Right cardiac atrium (tissue), 5 donors: ENCODE results near the gene RYR1. TPM values are rescaled to one million over a fixed set of nuclear protein-coding genes. Genes with fewer than 3 reads are reported as not detected.
"Not testable (repeated sequence)": the region's sequence is repeated elsewhere in the genome, so short reads cannot be mapped to it uniquely, and the experiment has no call there.

Experiments
- ATAC-seq, 2 donors: fragments of 200-7000 bp; cut with Tn5 transposase; one replicate each; pipeline versions ENCODE4 v1.8.0 to v1.9.1; 2020; ENCODE audit warnings: moderate library complexity in 2 of 2, mild to moderate bottlenecking in 1 of 2
- DNase-seq, 3 donors: peaks; one replicate each; pipeline ENCODE4 v3.0.0-alpha.2; 2020
- H3K27ac ChIP-seq: one replicate; pipeline ENCODE4 v1.5.1; 2013; ENCODE audit warnings: mild to moderate bottlenecking, low read length, control low read depth, moderate library complexity
- H3K27me3 ChIP-seq: one replicate; pipeline ENCODE4 v1.6.1; 2013; ENCODE audit not compliant: control insufficient read depth, insufficient read depth
- H3K4me1 ChIP-seq: one replicate; pipeline ENCODE4 v1.6.1; 2013; ENCODE audit warnings: low read length; ENCODE audit not compliant: control insufficient read depth, insufficient read depth
- H3K4me3 ChIP-seq: one replicate; pipeline ENCODE4 v1.5.1; 2013; ENCODE audit warnings: low read length, control low read depth
- H3K9me3 ChIP-seq: one replicate; pipeline ENCODE4 v1.6.1; 2013; ENCODE audit warnings: low read length; ENCODE audit not compliant: control insufficient read depth
- WGBS: extraction: QIAGEN DNeasy Blood & Tissue Kit; methylation state at CpG from one replicate; pipeline ENCODE4 v1.1.7; 2013; 5-methylcytosine and 5-hydroxymethylcytosine counted together
- intact Hi-C, 4 donors: fragments of 100-400 bp; cut with DNase I; formaldehyde crosslinking; loops; one replicate each; pipeline versions ENCODE4 v1.11.0 to v1.14.0; 2022 to 2023
- polyA plus RNA-seq: library from polyadenylated mRNA; stranded (reverse); fragments of 200-250 nt; gene quantifications from one replicate; pipeline ENCODE4 v1.2.3, GENCODE V29; 2013
- total RNA-seq, 4 donors: library from RNA; stranded (reverse); fragmentation: NEBNext Ultra II Directional; extraction: Animal tissue kit (Norgen Biotek cat#: 25700); gene quantifications; one replicate each; pipeline ENCODE4 v1.2.1, GENCODE V29; 2021
- donor health status: healthy with polysubstance abuse.
- donor health status: DM: no; HTN: yes; CAD: no.
- donor health status: DM: no; HTN: no; CAD: no.
- donor health status: DM: no; HTN: yes; CAD: no; lungs with severe emphysema.
- donor health status: DM: yes; HTN: yes; CAD: no.

RYR1 gene
- total and polyA plus RNA-seq, 5 donors, result 0.80 to 1.6 (median 1.1) TPM

GRCh38 chr19:38571682-38572081, 138.2 kb downstream of the RYR1 start:
- Histone ChIP-seq H3K4me1 (no peaks in the 10 kb centered on the region), H3K27ac (no peak overlapping the region), H3K9me3 (no peaks in the 10 kb centered on the region), H3K27me3 (no peaks in the 10 kb centered on the region), H3K4me3 (no peak overlapping the region)
- WGBS, result 91% methylated on average over 2 of the region's 2 CpGs
- intact Hi-C loops, result no loop called here
- DNase-seq (no peak), ATAC-seq (no peak)

- Histone ChIP-seq H3K4me1 (no peaks in the 10 kb centered on the region), H3K9me3 (no peaks in the 10 kb centered on the region), H3K4me3 (no peak overlapping the region), H3K27ac (no peak overlapping the region), H3K27me3 (no peaks in the 10 kb centered on the region)
- ATAC-seq (no peak), DNase-seq (no peak)
- intact Hi-C loops, result no loop called here
- 85% methylated on average over 11 of the region's 11 CpGs for WGBS
Observed at GRCh38 chr19:38577826-38578225, 144.3 kb downstream of the RYR1 start.

DNA sequence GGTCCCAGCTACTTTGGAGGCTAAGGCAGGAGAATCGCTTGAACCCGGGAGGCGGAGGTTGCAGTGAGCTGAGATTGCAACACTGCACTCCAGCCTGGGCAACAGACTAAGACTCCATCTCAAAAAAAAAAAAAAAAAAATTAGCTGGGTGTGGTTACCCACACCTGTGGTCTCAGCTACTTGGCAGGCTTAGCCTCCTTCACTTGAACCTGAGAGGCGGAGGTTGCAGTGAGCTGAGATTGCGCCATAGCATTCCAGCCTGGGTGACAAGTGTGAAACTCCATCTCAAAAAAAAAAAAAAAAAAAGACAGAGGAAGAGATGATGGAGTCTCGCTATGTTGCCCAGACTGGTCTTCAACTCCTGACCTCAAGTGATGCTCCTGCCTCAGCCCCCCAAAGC, 145.8 kb downstream of the RYR1 start:
- H3K9me3 ChIP-seq, H3K4me1 ChIP-seq, ATAC-seq, intact Hi-C loops, H3K27ac ChIP-seq, DNase-seq, H3K27me3 ChIP-seq, H3K4me3 ChIP-seq: not testable (repeated sequence)
- WGBS, result 90% methylated on average over 6 of the region's 6 CpGs

GRCh38 chr19:38580080-38580479, 146.6 kb downstream of the RYR1 start:
- Histone ChIP-seq H3K27ac (no peak overlapping the region), H3K9me3 (no peaks in the 10 kb centered on the region), H3K4me3 (no peak overlapping the region), H3K27me3 (no peaks in the 10 kb centered on the region), H3K4me1 (no peaks in the 10 kb centered on the region)
- intact Hi-C loops, result no loop called here
- no peak for DNase-seq
- ATAC-seq, result peak in 1 of 2 donors; percentile 24
- 90% methylated on average over 15 of the region's 15 CpGs for WGBS

- H3K27me3 ChIP-seq, result no peaks in the 10 kb centered on the region
- ATAC-seq, result no peak
- intact Hi-C loops, result no loop called here
- peaks cover 3% of the 10 kb centered on the region for H3K4me1 ChIP-seq
- no peak for DNase-seq
- no peaks in the 10 kb centered on the region for H3K9me3 ChIP-seq
- H3K4me3 ChIP-seq, result no peak overlapping the region
- WGBS, result 88% methylated on average over 14 of the region's 14 CpGs
- no peak overlapping the region for H3K27ac ChIP-seq
Observed at GRCh38 chr19:38583219-38583984, 149.9 kb downstream of the RYR1 start.

DNA sequence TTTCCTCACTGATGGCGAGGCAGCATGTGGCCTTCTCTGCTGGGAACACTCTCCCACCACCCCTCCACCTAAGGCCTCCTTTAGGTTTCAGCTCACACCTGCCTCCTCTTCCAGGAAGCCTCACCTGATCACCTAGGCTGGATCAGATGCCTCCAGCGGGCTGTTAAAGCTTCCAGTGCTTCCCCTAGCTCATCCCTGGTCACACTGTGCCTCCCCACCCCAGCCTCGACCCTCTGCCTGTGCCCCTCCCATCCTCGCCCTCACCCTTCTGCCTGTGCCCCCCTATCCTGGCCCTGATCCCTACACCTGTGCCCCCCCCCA, 150.5 kb downstream of the RYR1 start:
- no peaks in the 10 kb centered on the region for H3K27me3 ChIP-seq
- H3K27ac ChIP-seq, result no peak overlapping the region
- ATAC-seq, result no peak
- H3K4me3 ChIP-seq, result no peak overlapping the region
- peaks cover 3% of the 10 kb centered on the region for H3K4me1 ChIP-seq
- 83% methylated on average over 4 of the region's 4 CpGs for WGBS
- H3K9me3 ChIP-seq, result no peaks in the 10 kb centered on the region
- DNase-seq, result no peak
- intact Hi-C loops, result no loop called here

GRCh38 chr19:38587562-38587961, 154.1 kb downstream of the RYR1 start:
- H3K27ac ChIP-seq, result no peak overlapping the region
- 78% methylated on average over 2 of the region's 2 CpGs for WGBS
- H3K4me3 ChIP-seq, result no peak overlapping the region
- no peaks in the 10 kb centered on the region for H3K27me3 ChIP-seq
- DNase-seq (no peak), ATAC-seq (no peak)
- intact Hi-C loops, result no loop called here
- peaks cover 3% of the 10 kb centered on the region for H3K4me1 ChIP-seq
- H3K9me3 ChIP-seq, result no peaks in the 10 kb centered on the region

DNA sequence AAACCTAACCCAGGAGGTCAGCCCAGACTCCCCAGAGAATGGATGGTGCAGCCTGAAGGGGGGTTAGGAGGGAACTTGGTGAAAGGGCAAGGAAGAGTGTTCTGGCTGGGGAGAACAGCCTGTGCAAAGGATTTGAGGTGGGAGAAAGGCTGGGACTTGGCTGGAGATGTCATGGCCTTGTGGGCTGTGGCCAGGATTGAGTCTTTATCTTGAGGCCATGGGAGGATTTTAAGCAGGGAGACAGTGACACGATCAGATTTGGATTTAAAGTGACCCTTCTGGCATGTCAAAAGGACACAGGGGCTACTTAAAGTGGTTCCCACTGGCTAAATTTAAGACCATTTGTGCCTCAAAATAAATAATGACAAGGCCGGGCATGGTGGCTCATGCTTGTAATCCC, 154.6 kb downstream of the RYR1 start:
- no peak overlapping the region for H3K27ac ChIP-seq
- no peaks in the 10 kb centered on the region for H3K27me3 ChIP-seq
- ATAC-seq (no peak), DNase-seq (no peak)
- 69% methylated on average over 2 of the region's 2 CpGs for WGBS
- H3K4me1 ChIP-seq, result peaks cover 3% of the 10 kb centered on the region
- H3K4me3 ChIP-seq, result no peak overlapping the region
- intact Hi-C loops, result no loop called here
- H3K9me3 ChIP-seq, result no peaks in the 10 kb centered on the region

DNA sequence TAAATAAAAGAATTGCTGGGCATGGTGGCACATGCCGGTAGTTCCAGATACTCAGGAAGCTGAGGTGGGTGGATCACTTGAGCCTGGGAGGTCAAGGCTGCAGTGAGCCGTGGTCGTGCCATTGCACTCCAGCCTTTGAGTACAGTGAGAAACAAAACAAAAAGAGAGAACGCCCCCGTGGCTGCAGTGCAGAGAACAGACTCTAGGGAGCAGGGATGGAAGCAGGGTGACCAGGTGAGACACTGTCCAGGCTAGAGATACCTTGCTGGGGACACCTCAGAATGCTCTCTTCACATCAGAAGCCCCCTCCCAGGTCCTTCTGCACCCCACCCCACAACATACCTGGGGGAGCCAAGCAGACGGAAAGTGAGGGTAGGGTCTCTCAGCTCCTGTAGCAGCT, 159.4 kb downstream of the RYR1 start:
- intact Hi-C loops, result no loop called here
- no peaks in the 10 kb centered on the region for H3K9me3 ChIP-seq
- 73% methylated on average over 6 of the region's 6 CpGs for WGBS
- no peak overlapping the region for H3K27ac ChIP-seq
- H3K27me3 ChIP-seq, result no peaks in the 10 kb centered on the region
- ATAC-seq (no peak), DNase-seq (no peak)
- H3K4me1 ChIP-seq, result peaks cover under 1% of the 10 kb centered on the region
- no peak overlapping the region for H3K4me3 ChIP-seq

- peak; percentile 37 to 77 (median 69) for DNase-seq
- no peak overlapping the region for H3K27ac ChIP-seq
- WGBS, result 19% methylated on average over 55 of the region's 55 CpGs
- H3K27me3 ChIP-seq, result no peaks in the 10 kb centered on the region
- peak overlapping the region; percentile 3 for H3K4me3 ChIP-seq
- intact Hi-C loops, result no loop called here
- no peaks in the 10 kb centered on the region for H3K9me3 ChIP-seq
- peak; percentile 57 to 71 for ATAC-seq
- H3K4me1 ChIP-seq, result no peaks in the 10 kb centered on the region
Observed at GRCh38 chr19:38596057-38596981, 162.8 kb downstream of the RYR1 start.

- no peaks in the 10 kb centered on the region for H3K4me1 ChIP-seq
- H3K4me3 ChIP-seq, result no peak overlapping the region
- DNase-seq, result no peak
- no peaks in the 10 kb centered on the region for H3K27me3 ChIP-seq
- no peaks in the 10 kb centered on the region for H3K9me3 ChIP-seq
- peak in 1 of 2 donors; percentile 10 for ATAC-seq
- no peak overlapping the region for H3K27ac ChIP-seq
- intact Hi-C loops, result no loop called here
- 84% methylated on average over 11 of the region's 11 CpGs for WGBS
Observed at GRCh38 chr19:38597075-38597474, 163.6 kb downstream of the RYR1 start.
